Measurements from ENCODE around the gene FMOD.
A peak's percentile ranks its signal among the peaks of the same experiment; 100 is the strongest.

The FMOD gene

GRCh38 chr1:203338335-203339036 is 12.4 kb downstream of the FMOD start:
- H3K9ac ChIP-seq (ENCODE audit: low read depth, low read length): no peak overlapping the region
- no peaks in the 10 kb centered on the region for H3K9me3 ChIP-seq (ENCODE audit: insufficient read depth, low read depth, low read length)
- H3K4me1 ChIP-seq (ENCODE audit: insufficient read depth, low read length): no peaks in the 10 kb centered on the region
- peaks cover 16% of the 10 kb centered on the region for H3K27me3 ChIP-seq (ENCODE audit: insufficient read depth, low read length)
- no peaks in the 10 kb centered on the region for H3K36me3 ChIP-seq (ENCODE audit: insufficient read depth, low read depth, low read length)
- H3K27ac ChIP-seq (ENCODE audit: low read length): no peak overlapping the region
- no peak overlapping the region for H3K4me3 ChIP-seq (ENCODE audit: low read length)

GRCh38 chr1:203336097-203336496 is 14.8 kb downstream of the FMOD start:
- Histone ChIP-seq H3K9ac (ENCODE audit: low read depth, low read length) (no peak overlapping the region), H3K27ac (ENCODE audit: low read length) (no peak overlapping the region), H3K4me3 (ENCODE audit: low read length) (no peak overlapping the region), H3K9me3 (ENCODE audit: insufficient read depth, low read depth, low read length) (no peaks in the 10 kb centered on the region), H3K27me3 (ENCODE audit: insufficient read depth, low read length) (peaks cover 9% of the 10 kb centered on the region), H3K4me1 (ENCODE audit: insufficient read depth, low read length) (no peaks in the 10 kb centered on the region), H3K36me3 (ENCODE audit: insufficient read depth, low read depth, low read length) (no peaks in the 10 kb centered on the region)

GRCh38 chr1:203335503-203335902 is 15.4 kb downstream of the FMOD start:
- no peak overlapping the region for H3K27ac ChIP-seq (ENCODE audit: low read length)
- H3K4me3 ChIP-seq (ENCODE audit: low read length): no peak overlapping the region
- H3K4me1 ChIP-seq (ENCODE audit: insufficient read depth, low read length): no peaks in the 10 kb centered on the region
- no peak overlapping the region for H3K9ac ChIP-seq (ENCODE audit: low read depth, low read length)
- no peaks in the 10 kb centered on the region for H3K36me3 ChIP-seq (ENCODE audit: insufficient read depth, low read depth, low read length)
- H3K27me3 ChIP-seq (ENCODE audit: insufficient read depth, low read length): peaks cover 3% of the 10 kb centered on the region
- no peaks in the 10 kb centered on the region for H3K9me3 ChIP-seq (ENCODE audit: insufficient read depth, low read depth, low read length)

- Histone ChIP-seq H3K4me1 (ENCODE audit: insufficient read depth, low read length) (peaks cover 17% of the 10 kb centered on the region), H3K36me3 (ENCODE audit: insufficient read depth, low read depth, low read length) (no peaks in the 10 kb centered on the region), H3K9me3 (ENCODE audit: insufficient read depth, low read depth, low read length) (no peaks in the 10 kb centered on the region), H3K27ac (ENCODE audit: low read length) (no peak overlapping the region), H3K4me3 (ENCODE audit: low read length) (no peak overlapping the region), H3K9ac (ENCODE audit: low read depth, low read length) (no peak overlapping the region), H3K27me3 (ENCODE audit: insufficient read depth, low read length) (peaks cover 24% of the 10 kb centered on the region)
Measured at GRCh38 chr1:203331224-203331623, 19.7 kb downstream of the FMOD start.

- Histone ChIP-seq H3K27me3 (ENCODE audit: insufficient read depth, low read length) (peaks cover 45% of the 10 kb centered on the region), H3K36me3 (ENCODE audit: insufficient read depth, low read depth, low read length) (no peaks in the 10 kb centered on the region), H3K27ac (ENCODE audit: low read length) (no peak overlapping the region), H3K9ac (ENCODE audit: low read depth, low read length) (no peak overlapping the region), H3K4me3 (ENCODE audit: low read length) (0 out of 2 replicates have a peak overlapping the region, but pooled peaks have one; percentile 16), H3K9me3 (ENCODE audit: insufficient read depth, low read depth, low read length) (no peaks in the 10 kb centered on the region), H3K4me1 (ENCODE audit: insufficient read depth, low read length) (peaks cover 34% of the 10 kb centered on the region)
Measured at GRCh38 chr1:203328714-203329122, 22.2 kb downstream of the FMOD start.

- Histone ChIP-seq H3K4me1 (ENCODE audit: insufficient read depth, low read length) (peaks cover 34% of the 10 kb centered on the region), H3K36me3 (ENCODE audit: insufficient read depth, low read depth, low read length) (no peaks in the 10 kb centered on the region), H3K9ac (ENCODE audit: low read depth, low read length) (peak overlapping the region; percentile 69; the same call in 1 of the 2 replicates), H3K27me3 (ENCODE audit: insufficient read depth, low read length) (peaks cover 53% of the 10 kb centered on the region), H3K4me3 (ENCODE audit: low read length) (peak overlapping the region; percentile 45; the same call in 1 of the 2 replicates), H3K27ac (ENCODE audit: low read length) (no peak overlapping the region), H3K9me3 (ENCODE audit: insufficient read depth, low read depth, low read length) (no peaks in the 10 kb centered on the region)
Measured at GRCh38 chr1:203327684-203328457, 23.1 kb downstream of the FMOD start.

- H3K27me3 ChIP-seq (ENCODE audit: insufficient read depth, low read length): peaks cover 62% of the 10 kb centered on the region
- peak overlapping the region; percentile 80; the same call in 1 of the 2 replicates for H3K9ac ChIP-seq (ENCODE audit: low read depth, low read length)
- H3K4me3 ChIP-seq (ENCODE audit: low read length): peak overlapping the region; percentile 70
- H3K36me3 ChIP-seq (ENCODE audit: insufficient read depth, low read depth, low read length): no peaks in the 10 kb centered on the region
- peaks cover 34% of the 10 kb centered on the region for H3K4me1 ChIP-seq (ENCODE audit: insufficient read depth, low read length)
- no peak overlapping the region for H3K27ac ChIP-seq (ENCODE audit: low read length)
- no peaks in the 10 kb centered on the region for H3K9me3 ChIP-seq (ENCODE audit: insufficient read depth, low read depth, low read length)
Measured at GRCh38 chr1:203326830-203327683, 23.9 kb downstream of the FMOD start.

GRCh38 chr1:203325418-203326091 is 25.4 kb downstream of the FMOD start:
- H3K27ac ChIP-seq (ENCODE audit: low read length): peak overlapping the region; percentile 23
- no peaks in the 10 kb centered on the region for H3K9me3 ChIP-seq (ENCODE audit: insufficient read depth, low read depth, low read length)
- no peaks in the 10 kb centered on the region for H3K36me3 ChIP-seq (ENCODE audit: insufficient read depth, low read depth, low read length)
- H3K9ac ChIP-seq (ENCODE audit: low read depth, low read length): peak overlapping the region; percentile 10; the same call in 1 of the 2 replicates
- H3K4me1 ChIP-seq (ENCODE audit: insufficient read depth, low read length): peaks cover 34% of the 10 kb centered on the region
- H3K27me3 ChIP-seq (ENCODE audit: insufficient read depth, low read length): peaks cover 62% of the 10 kb centered on the region
- peak overlapping the region; percentile 2; the same call in 1 of the 2 replicates for H3K4me3 ChIP-seq (ENCODE audit: low read length)

- Histone ChIP-seq H3K9me3 (ENCODE audit: insufficient read depth, low read depth, low read length) (no peaks in the 10 kb centered on the region), H3K4me1 (ENCODE audit: insufficient read depth, low read length) (peaks cover 34% of the 10 kb centered on the region), H3K27me3 (ENCODE audit: insufficient read depth, low read length) (peaks cover 64% of the 10 kb centered on the region), H3K36me3 (ENCODE audit: insufficient read depth, low read depth, low read length) (no peaks in the 10 kb centered on the region), H3K4me3 (ENCODE audit: low read length) (peak overlapping the region; percentile 2; the same call in 1 of the 2 replicates), H3K27ac (ENCODE audit: low read length) (peak overlapping the region; percentile 23), H3K9ac (ENCODE audit: low read depth, low read length) (peak overlapping the region; percentile 25; the same call in 1 of the 2 replicates)
Measured at GRCh38 chr1:203325026-203325417, 25.9 kb downstream of the FMOD start.

GRCh38 chr1:203324105-203325025 is 26.6 kb downstream of the FMOD start:
- no peak overlapping the region for H3K27ac ChIP-seq (ENCODE audit: low read length)
- H3K9me3 ChIP-seq (ENCODE audit: insufficient read depth, low read depth, low read length): no peaks in the 10 kb centered on the region
- H3K4me3 ChIP-seq (ENCODE audit: low read length): no peak overlapping the region; the same call in 1 of the 2 replicates
- peaks cover 34% of the 10 kb centered on the region for H3K4me1 ChIP-seq (ENCODE audit: insufficient read depth, low read length)
- H3K27me3 ChIP-seq (ENCODE audit: insufficient read depth, low read length): peaks cover 65% of the 10 kb centered on the region
- peak overlapping the region; percentile 25; the same call in 1 of the 2 replicates for H3K9ac ChIP-seq (ENCODE audit: low read depth, low read length)
- H3K36me3 ChIP-seq (ENCODE audit: insufficient read depth, low read depth, low read length): no peaks in the 10 kb centered on the region

Data from iPS-20b (cell line).